K562 treated with DMSO at 1 percent for 24 hours (cell line): ENCODE measurements around the gene ANKRD13A. TPM values are rescaled to one million over a fixed set of nuclear protein-coding genes. Genes with fewer than 3 reads are reported as not detected.

ENCODE experiments used
- total RNA-seq: library from RNA; unstranded; fragments of 300-600 nt; gene quantifications from 2 replicates; pipeline ENCODE4 v1.2.3, GENCODE V29; 2022; ENCODE audit warnings: low read depth; ENCODE audit not compliant: insufficient read depth

The ANKRD13A gene
- 63.4 and 76.2 TPM in 2 replicates for total RNA-seq

DNA sequence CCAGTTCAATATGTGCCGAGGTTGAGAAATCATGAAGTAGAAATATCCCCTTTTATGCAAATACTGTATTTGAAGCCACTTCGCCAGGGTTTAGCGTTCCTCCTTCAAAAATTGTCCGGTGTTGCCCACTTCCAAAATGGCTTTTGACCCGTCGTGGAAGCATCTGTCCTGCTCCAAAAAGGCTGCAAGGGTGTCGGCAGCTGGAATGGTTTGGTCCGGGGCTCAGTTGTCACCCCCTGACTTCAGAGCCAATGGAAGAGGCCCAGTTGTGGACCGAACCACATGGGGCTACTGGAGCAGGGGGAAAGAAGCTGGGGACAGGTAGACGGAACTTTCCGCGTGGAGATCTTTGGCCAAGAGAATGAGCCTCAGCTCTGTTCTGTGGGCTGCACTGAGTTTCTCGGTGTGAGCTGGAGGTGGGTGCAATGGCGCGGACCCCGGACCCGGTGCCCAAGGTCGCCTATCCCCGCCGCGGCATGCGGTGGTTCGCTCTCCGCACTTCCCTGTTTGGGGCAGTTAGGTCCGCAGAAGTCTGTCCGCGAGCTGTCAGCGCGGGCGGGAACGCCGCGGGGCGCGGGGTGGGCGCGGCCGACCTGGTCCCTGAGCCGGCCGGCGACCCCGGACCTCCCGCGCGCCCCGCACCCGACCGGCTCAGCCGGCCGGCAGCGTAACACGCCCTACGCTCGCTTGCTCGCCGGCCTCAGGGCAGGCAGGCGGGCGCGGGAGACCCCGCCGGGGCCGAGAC, at the start of gene ANKRD13A:
TSS of gene ANKRD13A (plus strand) at position 527 of the 745 bp plus-strand sequence. CDS start 259 bp downstream, outside the sequence.

DNA sequence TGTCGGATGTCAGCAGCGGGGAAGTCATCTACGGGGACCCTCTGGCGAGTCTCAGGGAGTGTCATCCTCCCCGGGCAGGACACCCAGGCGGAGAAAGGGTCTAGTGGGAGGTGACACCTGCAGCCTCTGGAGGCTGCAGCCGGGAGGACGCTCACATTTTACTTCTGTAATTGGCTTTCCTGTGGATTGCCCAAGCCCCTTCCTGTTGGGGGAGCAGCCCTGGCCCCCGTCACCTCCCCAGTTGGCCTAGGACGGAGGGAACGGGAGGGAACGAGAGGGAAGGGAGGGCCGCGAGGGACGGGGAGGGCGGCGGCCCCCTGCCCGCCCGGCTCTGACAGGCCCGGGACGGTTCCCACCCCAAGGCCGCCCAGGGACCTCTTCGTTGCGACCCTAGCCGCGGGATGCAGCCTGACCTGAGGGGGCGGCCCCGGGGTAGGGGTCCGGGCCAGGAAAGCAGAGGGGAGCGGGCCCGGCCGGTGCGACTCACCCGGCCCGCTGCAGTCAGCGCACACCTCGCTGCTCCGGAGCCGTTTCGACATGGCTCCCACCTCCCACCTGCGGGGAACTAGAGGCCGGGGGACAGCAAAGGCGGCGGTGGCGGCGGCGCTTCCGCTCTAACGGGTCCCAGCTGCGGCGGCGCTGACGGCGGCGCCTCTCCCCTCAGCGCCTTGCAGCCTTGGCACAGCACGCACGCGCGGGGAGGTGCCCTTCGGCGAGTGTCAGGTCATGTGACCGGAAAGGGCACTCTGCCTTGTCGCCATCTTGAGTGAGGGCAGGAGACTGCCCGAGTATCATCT, 3.3 kb upstream of the ANKRD13A start, which contains the start of gene GIT2:
TSS of gene GIT2 (minus strand) at position 683 of the 797 bp plus-strand sequence. CDS start at position 539, 144 bp downstream.

GRCh38 chr12:110048242-110049027, 49.2 kb downstream of the ANKRD13A start, which contains the start of gene C12orf76:
Gene C12orf76 (minus strand): TSS chr12:110048522. CDS start chr12:110048495, 27 bp downstream.

Other genes starting within 250 kb of the ANKRD13A start
- gene TRPV4, start 166.0 kb upstream of the ANKRD13A start, total RNA-seq, result not detected in 2 replicates
- gene GLTP, start 118.9 kb upstream of the ANKRD13A start, total RNA-seq, result 8.3 and 9.4 TPM in 2 replicates
- 25.8 and 26.4 TPM in 2 replicates for gene TCHP, start 99.2 kb upstream of the ANKRD13A start, total RNA-seq
- 17.8 and 21.2 TPM in 2 replicates for gene GIT2, start 3.1 kb upstream of the ANKRD13A start, total RNA-seq
- gene C12orf76, start 49.1 kb downstream of the ANKRD13A start, total RNA-seq, result 17.6 and 20.5 TPM in 2 replicates
- 4.5 and 5.2 TPM in 2 replicates for gene IFT81, start 124.9 kb downstream of the ANKRD13A start, total RNA-seq